Activated CD4-positive, alpha-beta memory T cell treated with anti-CD3 and anti-CD28 coated beads, Interleukin-2, amount 10 ng/mL, durations not matched to agents 7 days and 5 days (primary cell): ENCODE results near the gene CTIF. TPM values are rescaled to one million over a fixed set of nuclear protein-coding genes. Genes with fewer than 3 reads are reported as not detected.

Experiments
- CTCF ChIA-PET: fragments of 350-600 bp; sonication (Branson Sonifier 250); formaldehyde crosslinking; loops from one replicate; lab custom pipeline; 2021; ENCODE audit warnings: antibody characterized with exemption, inconsistent platforms; lab: Charles Lee
- POLR2A ChIA-PET: fragments of 350-600 bp; sonication (Branson Sonifier 250); formaldehyde crosslinking; loops from one replicate; lab custom pipeline; 2021; ENCODE audit warnings: antibody characterized with exemption; lab: Charles Lee
- DNase-seq: peaks from one replicate; pipeline ENCODE4 v3.0.0-alpha.2; 2020
- H3K27ac Mint-ChIP-seq: one replicate; pipeline ENCODE4 v1.8.0; 2021; ENCODE audit warnings: mild to moderate bottlenecking, mixed read lengths
- H3K27me3 Mint-ChIP-seq: one replicate; pipeline ENCODE4 v1.8.0; 2021; ENCODE audit warnings: mixed read lengths
- H3K36me3 Mint-ChIP-seq: one replicate; pipeline ENCODE4 v1.8.0; 2021; ENCODE audit warnings: low read depth, mixed read lengths
- H3K4me1 Mint-ChIP-seq: one replicate; pipeline ENCODE4 v1.8.0; 2021; ENCODE audit warnings: mixed read lengths
- H3K4me3 Mint-ChIP-seq: one replicate; pipeline ENCODE4 v1.8.0; 2021; ENCODE audit warnings: mild to moderate bottlenecking, mixed read lengths
- H3K9me3 Mint-ChIP-seq: one replicate; pipeline ENCODE4 v1.8.0; 2021; ENCODE audit warnings: mixed read lengths
- total RNA-seq, 2 experiments: library from RNA; stranded (reverse); gene quantifications; one replicate each; pipeline ENCODE4 v1.2.3, GENCODE V29; 2021

Gene CTIF
- total RNA-seq, 2 experiments from 2014 or later = 4.9 to 5.1 TPM

DNA sequence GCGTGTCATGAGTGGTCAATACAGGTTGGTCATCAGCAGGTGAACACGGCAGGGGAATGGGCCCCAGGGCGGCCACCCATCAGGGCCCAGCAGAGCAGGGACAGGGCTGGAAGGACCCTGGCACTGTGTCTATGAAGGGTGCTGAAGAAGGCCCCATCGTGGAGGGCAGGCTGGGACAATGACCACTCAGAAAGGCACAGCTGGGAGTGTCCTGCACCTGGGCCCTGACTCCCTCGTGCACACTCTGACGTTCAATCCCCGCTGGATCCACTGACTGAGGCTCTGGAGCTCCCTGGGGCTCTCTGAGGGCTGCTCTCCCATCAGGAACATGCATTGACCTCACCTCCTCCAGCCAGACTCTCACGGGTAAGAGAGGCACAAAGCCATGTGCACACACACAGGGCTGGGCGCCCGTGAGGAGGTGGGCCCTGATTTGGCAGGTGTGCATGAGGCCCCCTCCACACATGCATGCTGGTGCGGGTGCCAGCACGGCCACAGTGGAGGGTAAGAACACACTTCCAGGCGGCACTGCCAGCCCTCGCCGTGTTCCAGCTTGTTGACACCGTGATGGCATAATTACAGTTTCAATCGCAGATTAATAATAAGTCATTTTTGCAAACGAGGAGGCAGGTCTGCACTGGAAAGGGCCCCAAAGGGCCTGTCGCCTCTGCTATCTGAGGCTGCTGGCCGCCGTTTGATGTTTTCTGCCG is 353.5 kb downstream of the CTIF start:
- DNase-seq = no peak
- Mint-ChIP-seq H3K9me3 (no peaks in the 10 kb centered on the region), H3K27ac (no peak overlapping the region), H3K4me3 (no peak overlapping the region), H3K4me1 (peaks cover 7% of the 10 kb centered on the region), H3K36me3 (no peaks in the 10 kb centered on the region), H3K27me3 (no peaks in the 10 kb centered on the region)
- POLR2A ChIA-PET = no interaction called here
- CTCF ChIA-PET = no interaction called here

DNA sequence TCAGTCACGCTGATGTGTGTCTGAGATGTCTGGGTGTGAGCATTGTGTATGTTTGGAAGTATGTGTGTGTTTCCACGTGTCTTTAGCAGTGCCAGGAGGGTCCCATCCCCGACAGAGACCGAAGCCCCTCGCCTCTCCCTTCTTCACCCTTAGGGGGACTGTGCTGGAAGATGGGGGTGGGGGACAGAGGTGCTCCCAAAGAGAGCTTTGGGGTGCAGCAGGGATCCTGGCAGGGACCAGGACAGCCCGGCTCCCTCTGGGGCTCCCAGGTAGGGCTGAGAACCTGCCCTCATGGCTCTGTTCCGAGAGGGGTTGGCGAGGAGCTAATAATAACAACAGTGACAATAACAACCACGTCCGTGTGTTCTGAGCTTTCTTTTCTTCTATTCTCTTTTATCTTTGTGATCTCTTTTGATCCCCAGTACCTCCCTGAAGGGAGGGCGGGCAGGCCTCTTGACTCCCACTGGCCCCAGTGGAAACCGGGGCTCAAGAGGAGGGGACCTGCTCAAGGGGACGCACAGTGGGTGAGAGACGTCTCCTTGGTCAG is 354.3 kb downstream of the CTIF start:
- Mint-ChIP-seq H3K27ac (no peak overlapping the region), H3K9me3 (no peaks in the 10 kb centered on the region), H3K4me1 (peaks cover 7% of the 10 kb centered on the region), H3K27me3 (no peaks in the 10 kb centered on the region), H3K4me3 (no peak overlapping the region), H3K36me3 (no peaks in the 10 kb centered on the region)
- ChIA-PET POLR2A (interaction anchor here (1.1 kb wide), 1 partner anchor 25 kb away, joined by 5 read pairs; no protein-coding TSS in a partner anchor), CTCF (no interaction called here)
- DNase-seq = no peak

DNA sequence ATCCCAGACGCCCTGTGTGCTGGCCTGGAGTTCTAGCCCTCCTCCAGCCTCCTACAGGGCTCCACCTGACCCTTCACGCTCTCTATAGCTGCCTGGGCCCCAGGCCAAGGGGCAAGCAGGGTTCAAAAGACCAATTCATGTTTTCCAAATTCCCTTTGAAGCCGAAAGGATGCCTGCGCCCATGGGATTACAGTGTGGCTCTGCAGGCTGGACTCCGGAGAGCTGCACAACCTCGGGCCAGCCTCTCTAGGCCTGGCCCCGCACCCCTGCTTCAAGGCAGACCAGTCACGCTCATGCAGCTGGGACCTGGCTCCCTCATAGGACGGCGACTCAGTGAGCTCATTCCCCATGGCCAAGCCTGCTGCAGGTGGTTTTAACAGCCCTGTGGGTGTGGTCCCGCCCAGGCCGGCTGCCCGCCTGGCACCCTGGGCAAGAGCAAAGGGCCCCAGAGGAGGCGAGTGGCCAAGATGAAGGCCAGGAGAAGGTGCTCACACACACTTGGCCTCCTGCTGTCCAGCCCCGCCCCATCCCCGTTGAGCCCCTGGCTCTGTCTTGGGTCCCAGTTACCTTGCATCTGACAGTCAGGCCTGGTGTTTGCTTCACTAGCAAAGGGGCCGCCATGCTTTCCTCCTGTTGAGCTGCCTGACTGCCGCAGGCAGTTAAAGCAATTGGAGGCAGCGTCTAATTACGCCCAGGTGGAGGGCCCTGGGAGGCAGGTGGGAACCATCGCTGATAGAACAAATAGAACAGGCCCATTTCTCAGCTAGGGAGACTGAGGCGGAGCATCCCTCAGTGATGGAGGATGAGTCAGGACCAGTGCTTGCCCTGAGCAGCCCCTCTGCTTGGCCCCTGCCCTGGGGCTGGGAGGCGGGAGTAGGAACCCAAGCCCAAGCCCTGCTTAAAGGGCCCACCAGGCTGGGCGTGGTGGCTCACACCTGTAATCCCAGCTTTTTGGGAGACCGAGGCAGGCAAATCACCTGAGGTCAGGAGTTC is 355.1 kb downstream of the CTIF start:
- Mint-ChIP-seq H3K4me3 (no peak overlapping the region), H3K9me3 (peaks cover 2% of the 10 kb centered on the region), H3K27ac (no peak overlapping the region), H3K36me3 (no peaks in the 10 kb centered on the region), H3K4me1 (peaks cover 7% of the 10 kb centered on the region), H3K27me3 (no peaks in the 10 kb centered on the region)
- POLR2A ChIA-PET = interaction anchor here (1.1 kb wide), 1 partner anchor 25 kb away, joined by 5 read pairs; no protein-coding TSS in a partner anchor
- DNase-seq = no peak
- CTCF ChIA-PET = no interaction called here

DNA sequence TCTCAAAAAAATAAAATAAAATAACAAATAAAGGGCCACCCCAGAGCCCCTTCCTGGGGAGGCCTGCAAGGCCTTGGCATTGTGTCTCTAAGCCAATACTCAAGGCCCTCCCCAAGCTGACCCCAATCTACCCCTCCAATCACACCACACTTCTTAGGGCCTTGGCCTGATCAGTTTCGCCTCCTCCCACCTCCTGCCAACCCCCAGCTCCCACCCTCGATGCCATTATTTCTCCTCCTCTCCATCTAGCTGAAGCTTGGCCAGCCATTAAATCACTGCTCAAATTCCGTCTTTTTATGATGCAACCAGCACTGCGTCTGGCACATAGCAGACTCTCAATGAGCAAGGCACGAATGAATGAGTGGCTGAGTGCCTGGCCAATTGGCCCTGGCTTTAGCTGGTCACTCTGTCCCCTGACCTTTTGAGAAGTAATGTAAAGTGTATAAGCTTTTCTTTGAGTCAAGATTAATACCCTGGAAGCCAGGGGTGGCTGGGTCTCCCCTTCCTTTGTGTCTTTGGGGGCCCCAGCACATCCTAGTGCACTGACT is 356.0 kb downstream of the CTIF start:
- H3K27me3 Mint-ChIP-seq = no peaks in the 10 kb centered on the region
- POLR2A ChIA-PET = no interaction called here
- peaks cover 11% of the 10 kb centered on the region for H3K4me1 Mint-ChIP-seq
- CTCF ChIA-PET = no interaction called here
- peaks cover 5% of the 10 kb centered on the region for H3K9me3 Mint-ChIP-seq
- DNase-seq = no peak
- H3K36me3 Mint-ChIP-seq = no peaks in the 10 kb centered on the region
- no peak overlapping the region for H3K27ac Mint-ChIP-seq
- no peak overlapping the region for H3K4me3 Mint-ChIP-seq

DNA sequence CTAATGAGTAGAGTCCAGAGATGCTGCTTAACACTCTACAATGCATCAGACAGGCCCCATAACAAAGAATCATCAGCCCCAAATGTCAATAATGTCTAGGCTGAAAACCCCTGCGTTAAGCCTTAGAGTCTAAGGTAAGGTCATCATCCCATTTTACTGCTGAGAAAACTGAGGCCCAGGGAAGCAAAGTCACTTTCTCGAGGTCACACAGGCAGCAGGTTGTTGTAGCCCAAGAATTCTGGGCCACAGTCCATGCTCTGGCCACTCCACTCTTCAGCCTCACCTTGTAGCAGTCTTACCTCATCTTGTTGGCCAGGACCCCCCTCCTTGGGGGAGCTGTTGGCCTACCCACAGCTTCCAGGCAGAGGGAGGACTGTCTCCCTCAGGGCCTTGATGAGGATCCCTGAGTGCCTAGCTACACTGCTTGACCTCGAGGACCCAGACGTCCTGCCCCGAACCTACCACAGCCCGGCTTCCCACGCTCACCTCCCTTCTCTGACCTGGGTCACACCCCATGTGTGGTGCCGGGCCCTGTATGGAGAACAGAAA is 357.6 kb downstream of the CTIF start:
- Mint-ChIP-seq H3K36me3 (no peaks in the 10 kb centered on the region), H3K4me3 (no peak overlapping the region), H3K27ac (no peak overlapping the region), H3K27me3 (no peaks in the 10 kb centered on the region), H3K9me3 (peaks cover 5% of the 10 kb centered on the region), H3K4me1 (peaks cover 15% of the 10 kb centered on the region)
- POLR2A ChIA-PET = no interaction called here
- DNase-seq = no peak
- CTCF ChIA-PET = no interaction called here

DNA sequence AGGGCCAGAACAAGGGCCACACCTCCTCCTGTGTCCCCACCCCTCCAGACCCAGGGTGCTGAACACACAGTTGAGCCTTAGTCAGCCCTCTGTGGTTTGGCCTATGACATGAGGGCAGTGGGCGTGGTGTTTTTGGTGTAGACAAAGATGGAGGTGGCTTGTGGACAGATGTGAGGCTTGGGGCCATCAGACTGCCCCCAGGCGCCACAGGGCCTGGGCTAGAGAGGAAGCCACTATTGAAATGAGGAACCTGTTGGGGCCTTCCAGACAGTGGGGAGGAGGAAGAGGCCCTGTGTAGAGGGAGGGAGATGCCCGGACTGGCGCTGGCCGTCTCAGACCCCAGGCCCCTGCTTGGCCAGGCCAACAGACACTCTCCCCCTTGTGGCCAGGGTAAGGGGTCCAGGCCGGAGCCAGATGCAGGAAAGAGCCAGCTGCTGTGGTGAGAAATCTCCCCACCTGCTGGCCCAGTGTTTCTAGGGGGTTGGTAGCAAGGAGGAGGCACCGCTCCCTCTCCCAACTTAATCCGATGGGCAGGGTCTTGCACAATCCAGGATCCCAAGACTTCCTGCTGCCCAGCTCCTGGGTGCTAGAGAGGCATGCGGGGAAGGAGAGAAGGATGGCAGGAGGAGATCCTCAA is 358.2 kb downstream of the CTIF start:
- Mint-ChIP-seq H3K4me1 (peaks cover 15% of the 10 kb centered on the region), H3K27ac (no peak overlapping the region), H3K27me3 (no peaks in the 10 kb centered on the region), H3K4me3 (no peak overlapping the region), H3K36me3 (no peaks in the 10 kb centered on the region), H3K9me3 (peaks cover 5% of the 10 kb centered on the region)
- peak; percentile 27 for DNase-seq
- POLR2A ChIA-PET = interaction anchor here (0.6 kb wide), 1 partner anchor 12 kb away, joined by 3 read pairs; no protein-coding TSS in a partner anchor
- CTCF ChIA-PET = no interaction called here

DNA sequence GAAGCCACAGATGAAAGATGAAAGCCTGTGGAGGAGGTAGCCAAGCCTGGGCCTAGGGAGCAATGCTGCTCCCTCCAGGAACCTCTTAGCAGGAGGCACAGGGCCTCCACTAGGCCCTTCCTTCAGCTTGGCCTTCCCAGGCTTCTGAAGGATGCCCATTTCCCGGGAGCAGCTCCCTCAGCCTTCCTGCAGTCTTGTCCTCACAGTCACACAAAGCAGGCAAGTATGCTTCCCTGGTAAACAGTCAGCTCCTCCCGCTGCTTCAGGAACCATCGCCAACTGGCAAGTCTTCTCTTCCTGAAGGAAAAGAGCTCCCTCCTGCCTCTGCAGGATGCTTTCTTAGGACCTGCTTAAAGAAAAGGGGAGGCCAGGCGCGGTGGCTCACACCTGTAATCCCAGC is 358.7 kb downstream of the CTIF start:
- no peak overlapping the region for H3K27ac Mint-ChIP-seq
- DNase-seq = no peak
- no peaks in the 10 kb centered on the region for H3K36me3 Mint-ChIP-seq
- peaks cover 5% of the 10 kb centered on the region for H3K9me3 Mint-ChIP-seq
- H3K4me3 Mint-ChIP-seq = no peak overlapping the region
- peaks cover 15% of the 10 kb centered on the region for H3K4me1 Mint-ChIP-seq
- H3K27me3 Mint-ChIP-seq = no peaks in the 10 kb centered on the region
- POLR2A ChIA-PET = interaction anchor here (0.6 kb wide), 1 partner anchor 11 kb away, joined by 3 read pairs; no protein-coding TSS in a partner anchor
- CTCF ChIA-PET = no interaction called here

DNA sequence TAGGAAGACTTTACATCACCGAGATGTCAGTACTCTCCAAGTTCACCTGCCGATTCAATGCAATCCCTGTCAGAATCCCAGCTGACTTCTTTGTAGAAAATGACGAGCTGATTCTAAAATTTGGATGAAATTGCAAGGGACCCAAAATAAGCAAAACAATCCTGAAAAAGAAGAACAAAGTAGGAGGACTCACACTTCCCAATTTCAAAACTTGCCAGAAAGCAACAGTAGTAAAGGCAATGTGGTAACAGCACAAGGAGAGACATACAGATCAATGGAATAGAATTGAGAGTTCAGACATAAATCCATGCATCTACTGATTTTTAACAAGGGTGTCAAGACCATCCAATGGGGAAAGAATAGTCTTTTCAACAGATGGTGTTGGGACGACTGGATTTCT is 359.7 kb downstream of the CTIF start:
- H3K4me3 Mint-ChIP-seq = no peak overlapping the region
- ChIA-PET CTCF (no interaction called here), POLR2A (no interaction called here)
- no peak overlapping the region for H3K27ac Mint-ChIP-seq
- no peak for DNase-seq
- peaks cover 5% of the 10 kb centered on the region for H3K9me3 Mint-ChIP-seq
- H3K4me1 Mint-ChIP-seq = peaks cover 15% of the 10 kb centered on the region
- H3K36me3 Mint-ChIP-seq = no peaks in the 10 kb centered on the region
- no peaks in the 10 kb centered on the region for H3K27me3 Mint-ChIP-seq

DNA sequence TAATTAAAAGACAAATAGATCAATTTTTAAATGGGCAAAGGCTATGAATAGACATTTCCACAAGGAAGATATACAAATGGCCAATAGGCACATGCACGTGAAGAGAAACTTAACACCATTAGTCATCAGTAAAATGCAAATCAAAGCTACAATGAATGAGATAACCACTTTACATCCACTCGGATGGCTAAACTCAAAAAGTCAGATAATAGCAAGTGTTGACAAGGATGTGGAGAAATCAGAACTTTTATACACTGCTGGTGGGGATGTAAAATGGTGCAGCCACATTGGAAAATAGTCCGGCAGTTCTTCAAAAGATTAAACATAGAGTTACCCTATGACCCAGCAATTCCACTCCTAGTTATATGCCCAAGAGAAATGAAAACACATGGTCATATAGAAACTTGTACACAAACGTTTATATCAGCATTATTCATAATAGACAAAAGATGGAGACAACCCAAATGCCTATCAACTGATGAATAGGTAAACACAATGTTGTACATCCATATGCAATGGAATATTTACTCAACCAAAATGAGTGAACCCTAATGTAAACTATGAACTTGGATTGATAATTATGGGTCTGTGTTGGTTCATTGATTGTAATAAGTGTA is 360.8 kb downstream of the CTIF start:
- H3K9me3 Mint-ChIP-seq = peaks cover 8% of the 10 kb centered on the region
- H3K36me3 Mint-ChIP-seq = peaks cover 5% of the 10 kb centered on the region
- no peak overlapping the region for H3K27ac Mint-ChIP-seq
- H3K4me1 Mint-ChIP-seq = peaks cover 15% of the 10 kb centered on the region
- peaks cover 5% of the 10 kb centered on the region for H3K27me3 Mint-ChIP-seq
- ChIA-PET CTCF (no interaction called here), POLR2A (no interaction called here)
- DNase-seq = no peak
- H3K4me3 Mint-ChIP-seq = no peak overlapping the region

DNA sequence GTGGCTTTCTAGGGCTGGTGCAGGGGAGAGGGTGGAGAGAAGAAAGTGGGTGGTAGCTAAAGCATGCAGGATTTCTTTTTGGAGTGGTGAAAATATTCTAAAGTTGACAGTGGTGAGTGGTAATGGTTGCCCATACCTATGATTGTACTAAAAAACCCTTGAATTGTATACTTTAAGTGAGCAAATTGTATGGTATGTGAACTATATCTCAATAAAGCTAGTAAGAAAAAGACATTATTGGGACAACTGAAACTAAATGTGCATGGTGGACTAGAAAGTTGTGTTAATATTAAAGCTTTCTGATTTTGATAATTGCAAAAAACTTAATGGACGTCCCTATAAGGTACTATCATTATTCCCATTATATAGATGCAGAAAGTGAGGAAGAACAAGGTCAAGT is 361.6 kb downstream of the CTIF start:
- POLR2A ChIA-PET = no interaction called here
- Mint-ChIP-seq H3K27ac (no peak overlapping the region), H3K36me3 (peaks cover 5% of the 10 kb centered on the region), H3K27me3 (peaks cover 5% of the 10 kb centered on the region), H3K4me1 (peaks cover 15% of the 10 kb centered on the region), H3K9me3 (peaks cover 8% of the 10 kb centered on the region), H3K4me3 (no peak overlapping the region)
- CTCF ChIA-PET = no interaction called here
- no peak for DNase-seq

DNA sequence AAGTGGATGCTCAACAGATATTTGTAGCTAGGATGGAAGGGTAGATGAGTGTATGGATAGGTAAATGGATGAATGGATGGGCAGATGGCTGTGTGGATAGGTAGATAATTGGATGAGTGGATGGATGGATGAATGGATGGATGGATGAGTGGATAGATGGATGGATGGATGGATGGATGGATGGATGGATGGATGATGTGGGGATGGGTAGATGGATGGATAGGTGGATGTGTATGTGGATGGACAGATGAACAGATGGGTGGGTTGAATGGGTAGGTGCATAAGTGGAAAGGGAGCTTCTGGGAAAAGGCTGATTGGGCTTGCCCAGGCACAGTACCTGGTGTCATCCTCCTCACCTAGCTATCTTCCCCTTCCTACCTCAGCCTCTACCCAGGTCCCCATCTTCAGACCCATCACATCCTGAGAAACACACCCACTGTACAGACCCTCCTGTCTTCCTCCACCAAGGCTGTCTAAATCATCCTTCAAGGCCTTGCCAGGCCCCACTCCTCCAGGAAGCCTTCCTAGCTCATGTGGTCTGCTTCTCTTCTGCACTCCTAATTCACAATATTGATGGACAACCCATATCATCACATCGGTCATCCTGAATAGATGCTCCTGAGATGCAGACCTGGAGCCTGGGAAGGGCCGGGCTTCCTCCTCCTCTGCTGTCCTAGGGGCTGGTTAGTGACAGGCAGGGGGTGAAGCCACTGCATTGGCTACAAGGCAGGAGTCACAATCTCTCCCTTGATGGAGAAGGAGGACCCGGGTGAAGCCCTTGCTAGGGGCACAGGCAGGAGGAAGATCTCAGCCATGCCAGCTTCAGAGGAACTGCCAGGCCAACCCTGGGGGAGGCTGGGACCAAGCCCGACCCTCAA is 362.6 kb downstream of the CTIF start:
- Mint-ChIP-seq H3K4me3 (no peak overlapping the region), H3K27ac (no peak overlapping the region), H3K27me3 (peaks cover 7% of the 10 kb centered on the region), H3K4me1 (peaks cover 13% of the 10 kb centered on the region), H3K36me3 (peaks cover 5% of the 10 kb centered on the region), H3K9me3 (peaks cover 8% of the 10 kb centered on the region)
- ChIA-PET POLR2A (no interaction called here), CTCF (interaction anchor here (1.6 kb wide), 1 partner anchor 32 kb away, joined by 3 read pairs; no protein-coding TSS in a partner anchor)
- DNase-seq = no peak
